Duodenal mucosa (tissue), 2 donors: ENCODE measurements around the gene ACR.
A peak's percentile ranks its signal among the peaks of the same experiment; 100 is the strongest.
"Not testable (repeated sequence)": the region's sequence is repeated elsewhere in the genome, so short reads cannot be mapped to it uniquely, and the experiment has no call there.

Experiments
- H3K27ac ChIP-seq: one replicate; pipeline ENCODE4 v1.7.0; 2013; ENCODE audit warnings: low read depth, low read length
- H3K27me3 ChIP-seq, 2 donors: one replicate each; pipeline ENCODE4 v1.7.0; 2013; ENCODE audit warnings: low read length in 2 of 2, control low read depth in 1 of 2; ENCODE audit not compliant: insufficient read depth in 2 of 2, control insufficient read depth in 1 of 2
- H3K36me3 ChIP-seq, 2 donors: one replicate each; pipeline ENCODE4 v1.7.0; 2013; ENCODE audit warnings: low read length in 2 of 2, control low read depth in 1 of 2; ENCODE audit not compliant: insufficient read depth in 2 of 2, control insufficient read depth in 1 of 2
- H3K4me1 ChIP-seq, 2 donors: one replicate each; pipeline ENCODE4 v1.7.0; 2013; ENCODE audit warnings: low read length in 2 of 2, control low read depth in 1 of 2; ENCODE audit not compliant: insufficient read depth in 2 of 2, control insufficient read depth in 1 of 2
- H3K4me3 ChIP-seq, 2 donors: one replicate each; pipeline ENCODE4 v1.7.0; 2013; ENCODE audit warnings: low read length in 2 of 2, low read depth in 1 of 2
- H3K9ac ChIP-seq, 2 donors: one replicate each; pipeline ENCODE4 v1.7.0; 2013; ENCODE audit warnings: low read length in 2 of 2, low read depth in 1 of 2
- H3K9me3 ChIP-seq, 2 donors: one replicate each; pipeline ENCODE4 v1.7.0; 2013; ENCODE audit warnings: low read length in 2 of 2, control low read depth in 1 of 2; ENCODE audit not compliant: control insufficient read depth in 1 of 2

The ACR gene

GRCh38 chr22:50780244-50780643 is 42.2 kb downstream of the ACR start:
- not testable (repeated sequence) for H3K4me1 ChIP-seq, H3K4me3 ChIP-seq, H3K27ac ChIP-seq, H3K27me3 ChIP-seq, H3K9me3 ChIP-seq, H3K9ac ChIP-seq, H3K36me3 ChIP-seq

DNA sequence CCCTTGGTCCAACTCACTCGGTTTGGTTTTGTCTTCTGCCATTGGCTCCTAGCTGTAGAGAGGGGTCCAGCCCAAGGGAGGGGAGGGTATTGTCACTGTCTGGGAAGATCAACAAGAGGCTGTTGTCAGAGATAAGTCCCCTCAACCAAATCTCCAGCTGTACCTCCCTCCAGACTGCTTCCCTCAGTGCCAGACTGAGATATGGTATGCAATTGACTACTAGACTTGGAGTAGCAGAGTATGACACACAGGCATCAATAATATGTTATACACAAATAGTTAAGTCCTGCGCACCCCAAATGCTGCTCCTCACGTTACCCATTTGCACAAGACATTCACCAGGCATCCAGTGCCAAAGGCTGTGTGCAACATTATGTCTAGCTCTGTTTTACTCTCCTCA is 44.2 kb downstream of the ACR start:
- not testable (repeated sequence) for H3K27ac ChIP-seq, H3K4me1 ChIP-seq

DNA sequence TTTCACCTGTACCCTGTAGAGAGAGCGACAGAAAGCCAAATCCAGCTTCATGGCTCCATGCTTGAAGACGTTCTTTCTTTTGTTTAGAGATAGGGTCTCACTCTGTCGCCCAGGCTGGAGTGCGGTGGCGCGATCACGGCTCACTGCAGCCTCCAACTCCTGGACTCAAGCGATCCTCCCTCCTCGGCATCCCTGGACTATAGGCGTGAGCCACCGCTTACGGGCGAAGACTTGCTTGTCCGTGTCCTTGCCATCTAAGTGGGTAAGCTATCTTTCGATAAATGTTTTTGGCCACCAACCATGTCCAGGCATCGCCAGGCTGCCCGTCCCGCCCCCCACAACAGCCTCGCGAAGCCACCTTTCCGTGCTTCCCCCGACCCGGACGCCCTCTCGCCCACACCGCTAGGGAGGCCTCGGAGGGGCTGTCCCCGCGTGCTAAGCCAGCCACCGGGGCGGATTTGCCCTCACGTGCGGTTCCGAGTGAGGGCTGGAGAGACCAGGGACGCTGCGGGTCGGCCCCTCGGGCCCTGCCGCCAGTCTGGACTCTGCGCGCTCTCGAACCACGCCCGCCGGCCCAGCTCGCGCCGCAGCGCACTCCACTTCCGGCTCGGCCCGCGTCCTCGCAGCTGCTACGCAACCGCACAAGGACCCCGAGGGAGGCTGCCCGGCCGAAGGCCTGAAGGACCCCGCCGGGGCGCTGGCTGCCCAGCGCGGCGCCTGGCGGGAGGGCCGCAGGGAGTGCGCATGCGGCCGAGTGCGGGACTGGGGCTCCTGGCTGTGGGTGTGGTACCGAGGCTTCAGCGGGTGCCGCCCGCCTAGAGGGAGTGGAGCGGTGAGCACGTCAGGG is 45.3 kb downstream of the ACR start, which contains the start of gene RABL2B:
Gene RABL2B, minus strand, starts transcription at position 604 of the 847 bp plus-strand sequence. CDS start 1,342 bp downstream, outside the sequence.
- not testable (repeated sequence) for H3K36me3 ChIP-seq, H3K9me3 ChIP-seq, H3K27me3 ChIP-seq, H3K9ac ChIP-seq, H3K4me1 ChIP-seq, H3K27ac ChIP-seq
- peak within 1 kb of the TSS; percentile 50 to 62 for H3K4me3 ChIP-seq

More for the DNA sequence above, 44.2 kb downstream of the ACR start:
- H3K36me3 ChIP-seq, H3K9ac ChIP-seq, H3K9me3 ChIP-seq, H3K27me3 ChIP-seq, H3K4me3 ChIP-seq: not testable (repeated sequence)

- not testable (repeated sequence) for H3K27ac ChIP-seq, H3K9me3 ChIP-seq, H3K27me3 ChIP-seq, H3K9ac ChIP-seq, H3K4me1 ChIP-seq, H3K36me3 ChIP-seq
- H3K4me3 ChIP-seq, result peak overlapping the region; percentile 29 to 60
Observed at GRCh38 chr22:50783880-50784276, 45.9 kb downstream of the ACR start.

GRCh38 chr22:50785289-50785688 is 47.3 kb downstream of the ACR start:
- not testable (repeated sequence) for H3K9ac ChIP-seq, H3K9me3 ChIP-seq, H3K36me3 ChIP-seq, H3K4me3 ChIP-seq, H3K4me1 ChIP-seq, H3K27ac ChIP-seq, H3K27me3 ChIP-seq

- not testable (repeated sequence) for H3K36me3 ChIP-seq, H3K27ac ChIP-seq, H3K4me3 ChIP-seq, H3K9ac ChIP-seq, H3K4me1 ChIP-seq, H3K9me3 ChIP-seq, H3K27me3 ChIP-seq
Observed at GRCh38 chr22:50786936-50787335, 48.9 kb downstream of the ACR start.
